HepG2 (cell line): ENCODE data around the gene TRIM77. TPM values are rescaled to one million over a fixed set of nuclear protein-coding genes. Genes with fewer than 3 reads are reported as not detected.
"Not testable (repeated sequence)": the region's sequence is repeated elsewhere in the genome, so short reads cannot be mapped to it uniquely, and the experiment has no call there.

Source experiments
- ATAC-seq: fragments of 200-7000 bp; cut with Tn5 transposase; 3 replicates; pipeline ENCODE4 v1.9.1; 2020; ENCODE audit warnings: mild to moderate bottlenecking, moderate library complexity
- BruUV-seq: library from RNA; stranded (reverse); fragments of 400-500 nt; replicated peaks from 2 replicates; lab custom pipeline; 2021; lab: Mats Ljungman, UMichigan
- CTCF ChIA-PET: fragments of 300-600 bp; formaldehyde crosslinking; extraction: SDS; loops from one replicate; lab custom pipeline; 2021; ENCODE audit warnings: low total read pairs, inconsistent platforms, low intra/inter-chr PET ratio; lab: Yijun Ruan, JAX
- POLR2A ChIA-PET: fragments of 350-600 bp; sonication (Branson Sonifier 250); formaldehyde crosslinking; loops from one replicate; lab custom pipeline; 2020; ENCODE audit warnings: antibody characterized with exemption, inconsistent platforms; lab: Yijun Ruan, JAX
- DNase-seq: peaks from one replicate; pipeline ENCODE4 v3.0.0-alpha.2; 2015; ENCODE audit warnings: low spot score
- FAIRE-seq: peaks from 3 replicates; lab custom pipeline; 2011; peaks lifted over from hg19 to GRCh38; lab: Jason Lieb, UNC
- H2AFZ ChIP-seq: one replicate; pipeline ENCODE4 v1.6.1; 2011; ENCODE audit warnings: low read length, inconsistent platforms
- H3K27ac ChIP-seq: fragments of 300-600 bp; 3 replicates; pipeline ENCODE4 v1.8.0; 2011; ENCODE audit warnings: mixed run types, mild to moderate bottlenecking, mixed read lengths, low read length, inconsistent platforms; ENCODE audit not compliant: insufficient read depth; ENCODE audit errors: extremely low read length
- H3K27me3 ChIP-seq, 2 experiments: fragments of 200-600 bp in 1 of 2; 2 replicates in 1 of 2; 3 replicates in 1 of 2; pipeline versions ENCODE4 v1.6.0 to v1.8.0; 2011; ENCODE audit warnings: low read length in 2 of 2, mild to moderate bottlenecking in 2 of 2, moderate library complexity in 2 of 2, inconsistent platforms in 1 of 2; ENCODE audit not compliant: insufficient read depth in 2 of 2, control insufficient read depth in 1 of 2
- H3K36me3 ChIP-seq, 2 experiments: fragments of 200-600 bp in 1 of 2; replicated peaks in 1 of 2; 2 replicates in 1 of 2; 3 replicates in 1 of 2; pipeline versions ENCODE4 v1.5.1 to v1.8.0; 2011; ENCODE audit warnings: low read length in 2 of 2, inconsistent platforms in 1 of 2; ENCODE audit not compliant: insufficient read depth in 2 of 2, control insufficient read depth in 1 of 2
- H3K4me1 ChIP-seq: 2 replicates; pipeline ENCODE4 v1.5.1; 2012; ENCODE audit warnings: low read length, inconsistent platforms; ENCODE audit not compliant: insufficient read depth
- H3K4me2 ChIP-seq: 2 replicates; pipeline ENCODE4 v1.6.0; 2011; ENCODE audit warnings: low read depth, low read length, inconsistent platforms
- H3K4me3 ChIP-seq, 3 experiments: fragments of 200-600 bp in 1 of 3; sonication (generic), shearing (Covaris generic) in 1 of 3; replicated peaks in 1 of 3; 2 replicates each; pipeline ENCODE4 v1.5.1; 2011 to 2016; ENCODE audit warnings: low read length in 3 of 3, inconsistent platforms in 2 of 3, low read depth in 2 of 3, mild to moderate bottlenecking in 2 of 3, control low read depth in 1 of 3, mixed read lengths in 1 of 3; ENCODE audit not compliant: insufficient read depth in 1 of 3
- H3K79me2 ChIP-seq: one replicate; pipeline ENCODE4 v1.6.1; 2011; ENCODE audit warnings: low read length, inconsistent platforms; ENCODE audit not compliant: insufficient read depth
- H3K9ac ChIP-seq: 2 replicates; pipeline ENCODE4 v1.6.0; 2011; ENCODE audit warnings: mild to moderate bottlenecking, low read depth, low read length, inconsistent platforms; ENCODE audit not compliant: insufficient read depth
- H3K9me3 ChIP-seq: 2 replicates; pipeline ENCODE4 v1.5.1; 2012; ENCODE audit warnings: mild to moderate bottlenecking, low read length
- H4K20me1 ChIP-seq: 2 replicates; pipeline ENCODE4 v1.6.0; 2011; ENCODE audit warnings: inconsistent platforms, mild to moderate bottlenecking, low read length, moderate library complexity; ENCODE audit not compliant: insufficient read depth
- ARNT2 ChIP-seq: sonication (generic); formaldehyde crosslinking; IDR thresholded peaks from 2 replicates; pipeline ENCODE4 v1.8.0; 2022; ENCODE audit warnings: mild to moderate bottlenecking, low read depth, missing genetic modification reagents, moderate library complexity
- ATF4 ChIP-seq, 2 experiments: fragments of 450-650 bp in 1 of 2; sonication (generic) in 1 of 2; formaldehyde crosslinking; IDR thresholded peaks; 2 replicates each; pipeline versions ENCODE4 v1.5.0 to v1.8.0; 2020 to 2022; ENCODE audit warnings: mild to moderate bottlenecking in 1 of 2, missing genetic modification reagents in 1 of 2
- HMG20B ChIP-seq: conservative IDR thresholded peaks from 2 replicates; pipeline ENCODE4 v1.6.1; 2016; ENCODE audit warnings: missing genetic modification reagents, missing compliant biosample characterization
- KLF15 ChIP-seq: sonication (generic); formaldehyde crosslinking; IDR thresholded peaks from 2 replicates; pipeline ENCODE4 v1.8.1; 2023; ENCODE audit warnings: borderline replicate concordance, mild to moderate bottlenecking, inconsistent platforms, missing genetic modification reagents, mixed read lengths
- PHF5A ChIP-seq: IDR thresholded peaks from one replicate; pipeline ENCODE4 v1.6.1; 2018; ENCODE audit warnings: low read depth, missing genetic modification reagents; ENCODE audit not compliant: unreplicated experiment
- UBTF ChIP-seq: sonication (generic); formaldehyde crosslinking; IDR thresholded peaks from 2 replicates; pipeline ENCODE4 v1.4.0; 2020; ENCODE audit warnings: mild to moderate bottlenecking, missing genetic modification reagents
- YEATS2 ChIP-seq: sonication (generic); formaldehyde crosslinking; IDR thresholded peaks from 2 replicates; pipeline ENCODE4 v1.4.0; 2020; ENCODE audit warnings: missing genetic modification reagents, borderline replicate concordance
- WGBS: methylation state at CpG from one replicate; pipeline ENCODE4 v1.1.6; 2017; ENCODE audit warnings: low lambda C conversion rate; 5-methylcytosine and 5-hydroxymethylcytosine counted together
- in situ Hi-C: cut with HindIII; loops from 2 replicates; pipeline ENCODE4 v1.10.0; 2017; ENCODE audit warnings: low pct_unique_long_range_greater_than_20kb; ENCODE audit not compliant: extremely low pct_ligation_motif_present
- intact Hi-C: fragments of 100-400 bp; cut with micrococcal nuclease; formaldehyde crosslinking; loops from one replicate; pipeline ENCODE4 v1.10.0; 2022; ENCODE audit not compliant: unreplicated experiment
- polyA plus RNA-seq, 8 experiments: library from polyadenylated mRNA; depleted of rRNA in 3 of 8; stranded (reverse) in 7 of 8; unstranded in 1 of 8; fragments of >200 nt; fragmentation: Illumina TruSeq in 4 of 8; extraction: Trizol in 4 of 8; gene quantifications; 2 replicates each; pipeline versions ENCODE4 v1.2.1 to v1.2.3, GENCODE V29; 2011 to 2016; ENCODE audit warnings: low read depth in 4 of 8, missing spikeins in 1 of 8, mixed read lengths in 1 of 8; ENCODE audit not compliant: insufficient read depth in 1 of 8
- total RNA-seq, 5 experiments: library from RNA; depleted of rRNA; stranded (reverse); fragments of >200 nt; fragmentation: Illumina TruSeq; extraction: Trizol; gene quantifications; 2 replicates each; pipeline ENCODE4 v1.2.3, GENCODE V29; 2016; ENCODE audit warnings: low read depth in 1 of 5

Gene TRIM77
- total and polyA plus RNA-seq, 2 of the 13 experiments (the other 11 are each of a cell fraction or from before 2014, with no cell fraction given), result not detected

GRCh38 chr11:89737116-89737515 is 27.0 kb downstream of the TRIM77 start (continued):
- TF ChIP-seq UBTF (no peak), PHF5A (CRISPR knock-in tag) (no peak), ATF4 (CRISPR knock-in tag; IDR thresholded peaks at IDR 0.05) (no peak), YEATS2 (CRISPR knock-in tag) (no peak), HMG20B (CRISPR knock-in tag) (no peak), ARNT2 (CRISPR knock-in tag) (no peak), KLF15 (no peak)

- H3K27ac ChIP-seq, H3K27me3 ChIP-seq, in situ Hi-C loops, H2AFZ ChIP-seq, ATAC-seq, H3K4me1 ChIP-seq, DNase-seq, H3K79me2 ChIP-seq, CTCF ChIA-PET, FAIRE-seq, H3K4me3 ChIP-seq, POLR2A ChIA-PET, BruUV-seq, intact Hi-C loops, H3K36me3 ChIP-seq, H3K9ac ChIP-seq, H3K9me3 ChIP-seq, H4K20me1 ChIP-seq, H3K4me2 ChIP-seq: not testable (repeated sequence)
- 5% methylated on average over 7 of the region's 7 CpGs for WGBS
These were observed 31.3 kb downstream of the TRIM77 start for GRCh38 chr11:89741406-89741805.

- not testable (repeated sequence) for FAIRE-seq
These were observed 34.1 kb downstream of the TRIM77 start for GRCh38 chr11:89744158-89744557.

GRCh38 chr11:89750822-89751221 is 40.7 kb downstream of the TRIM77 start:
- H4K20me1 ChIP-seq, DNase-seq, H3K9me3 ChIP-seq, H3K4me1 ChIP-seq, H3K36me3 ChIP-seq, H3K27ac ChIP-seq, FAIRE-seq, H3K27me3 ChIP-seq, H3K79me2 ChIP-seq, H3K4me2 ChIP-seq, H3K9ac ChIP-seq, BruUV-seq, in situ Hi-C loops, H3K4me3 ChIP-seq, CTCF ChIA-PET, ATAC-seq, POLR2A ChIA-PET, intact Hi-C loops, H2AFZ ChIP-seq: not testable (repeated sequence)

More at GRCh38 chr11:89744158-89744557, 34.1 kb downstream of the TRIM77 start:
- WGBS, result 90% methylated on average over 22 of the region's 28 CpGs
- H4K20me1 ChIP-seq, H3K36me3 ChIP-seq, H3K9me3 ChIP-seq, in situ Hi-C loops, H3K79me2 ChIP-seq, H3K27ac ChIP-seq, BruUV-seq, intact Hi-C loops, ATAC-seq, H3K4me3 ChIP-seq, H2AFZ ChIP-seq, CTCF ChIA-PET, H3K4me1 ChIP-seq, DNase-seq, H3K9ac ChIP-seq, POLR2A ChIA-PET, H3K4me2 ChIP-seq, H3K27me3 ChIP-seq: not testable (repeated sequence)
